Neural cell (in vitro differentiated cells): ENCODE data around the gene CERS3. TPM values are rescaled to one million over a fixed set of nuclear protein-coding genes. Genes with fewer than 3 reads are reported as not detected.

Experiments
- H2AFZ ChIP-seq: fragments of 200-600, 300-800 bp; sonication (generic), shearing (Covaris generic); 2 replicates; pipeline ENCODE4 v1.6.0; 2014; ENCODE audit warnings: low read depth, mild to moderate bottlenecking, antibody characterized with exemption, low read length, moderate library complexity
- H3F3A ChIP-seq: fragments of 200-600 bp; shearing (Covaris generic); 2 replicates; pipeline ENCODE4 v1.6.1; 2016; ENCODE audit warnings: mild to moderate bottlenecking, moderate library complexity, mixed read lengths, antibody characterized with exemption, low read length; ENCODE audit not compliant: insufficient read depth, poor library complexity, severe bottlenecking
- H3K27ac ChIP-seq: fragments of 200-600, 300-800 bp; sonication (generic), shearing (Covaris generic); 2 replicates; pipeline ENCODE4 v1.5.1; 2014; ENCODE audit warnings: mild to moderate bottlenecking, low read length, moderate library complexity
- H3K27me3 ChIP-seq: fragments of 300-800, 200-600 bp; sonication (generic), shearing (Covaris generic); 2 replicates; pipeline ENCODE4 v1.6.0; 2014; ENCODE audit warnings: mild to moderate bottlenecking, low read depth, low read length, moderate library complexity; ENCODE audit not compliant: insufficient read depth
- H3K36me3 ChIP-seq: fragments of 300-800, 200-600 bp; sonication (generic), shearing (Covaris generic); 2 replicates; pipeline ENCODE4 v1.5.1; 2014; ENCODE audit warnings: mild to moderate bottlenecking, antibody characterized with exemption, low read length, moderate library complexity; ENCODE audit not compliant: insufficient read depth
- H3K4me2 ChIP-seq: fragments of 300-800, 200-600 bp; sonication (generic), shearing (Covaris generic); 2 replicates; pipeline ENCODE4 v1.6.0; 2014; ENCODE audit warnings: mild to moderate bottlenecking, low read length
- H3K4me3 ChIP-seq: fragments of 300-800, 200-600 bp; sonication (generic), shearing (Covaris generic); 2 replicates; pipeline ENCODE4 v1.5.1; 2014; ENCODE audit warnings: mild to moderate bottlenecking, low read length, moderate library complexity
- H3K79me2 ChIP-seq: fragments of 200-600 bp; shearing (Covaris generic); replicated peaks from 2 replicates; pipeline ENCODE4 v1.6.0; 2014; ENCODE audit warnings: mild to moderate bottlenecking, low read length, moderate library complexity; ENCODE audit not compliant: insufficient read depth
- H3K9ac ChIP-seq: fragments of 300-800, 200-600 bp; sonication (generic), shearing (Covaris generic); 2 replicates; pipeline ENCODE4 v1.6.1; 2016; ENCODE audit warnings: mild to moderate bottlenecking, low read length, mixed read lengths
- H3K9me2 ChIP-seq: fragments of 200-600 bp; shearing (Covaris generic); 2 replicates; pipeline ENCODE4 v1.6.1; 2016; ENCODE audit warnings: mild to moderate bottlenecking, low read length, mixed read lengths; ENCODE audit not compliant: insufficient read depth
- H3K9me3 ChIP-seq: fragments of 200-600, 300-800 bp; sonication (generic), shearing (Covaris generic); 2 replicates; pipeline ENCODE4 v1.6.1; 2016; ENCODE audit warnings: mild to moderate bottlenecking, mixed run types, low read length, moderate library complexity, mixed read lengths
- H4K20me1 ChIP-seq: fragments of 200-600 bp; shearing (Covaris generic); 2 replicates; pipeline ENCODE4 v1.6.1; 2016; ENCODE audit warnings: mild to moderate bottlenecking, mixed run types; ENCODE audit not compliant: insufficient read depth
- EP300 ChIP-seq: fragments of 450-650 bp; conservative IDR thresholded peaks from 2 replicates; pipeline ENCODE4 v1.6.1; 2014; ENCODE audit warnings: antibody characterized with exemption, mild to moderate bottlenecking, moderate library complexity; ENCODE audit not compliant: poor library complexity, severe bottlenecking
- EZH2 ChIP-seq: fragments of 200-600, 300-800 bp; shearing (Covaris generic), sonication (generic); IDR thresholded peaks from 2 replicates; pipeline ENCODE4 v1.6.1; 2014; ENCODE audit warnings: antibody characterized with exemption, low read length, borderline replicate concordance, mild to moderate bottlenecking; ENCODE audit not compliant: insufficient read depth, poor library complexity, severe bottlenecking
- MXI1 ChIP-seq: fragments of 450-650 bp; conservative IDR thresholded peaks from 2 replicates; pipeline ENCODE4 v1.6.1; 2014; ENCODE audit warnings: antibody characterized with exemption, mild to moderate bottlenecking; ENCODE audit not compliant: poor library complexity, severe bottlenecking
- POLR2AphosphoS5 ChIP-seq: IDR thresholded peaks from 2 replicates; pipeline ENCODE4 v1.6.1; 2012
- RAD21 ChIP-seq: fragments of 450-650 bp; conservative IDR thresholded peaks from 2 replicates; pipeline ENCODE4 v1.6.1; 2014; ENCODE audit warnings: antibody characterized with exemption, mild to moderate bottlenecking, moderate library complexity
- SMC3 ChIP-seq: fragments of 450-650 bp; conservative IDR thresholded peaks from 2 replicates; pipeline ENCODE4 v1.6.1; 2014; ENCODE audit warnings: antibody characterized with exemption, mild to moderate bottlenecking, moderate library complexity; ENCODE audit not compliant: poor library complexity
- TAF1 ChIP-seq: IDR thresholded peaks from 2 replicates; pipeline ENCODE4 v1.6.1; 2012; ENCODE audit warnings: low read depth
- polyA plus RNA-seq: library from polyadenylated mRNA; depleted of rRNA; stranded (reverse); fragments of >200 nt; gene quantifications from 2 replicates; pipeline ENCODE4 v1.2.3, GENCODE V29; 2014
- TF ChIP-seq, protein P1 (sequence below): fragments of 450-650 bp; IDR thresholded peaks from 2 replicates; pipeline ENCODE4 v1.5.1; 2014; ENCODE audit warnings: antibody characterized with exemption, mild to moderate bottlenecking, moderate library complexity; ENCODE audit not compliant: poor library complexity, severe bottlenecking
- TF ChIP-seq, protein P2 (sequence below): IDR thresholded peaks from 2 replicates; pipeline ENCODE4 v1.6.1; 2012; ENCODE audit warnings: borderline replicate concordance

The CERS3 gene
- polyA plus RNA-seq, 1 donor from 2014 or later, result 0.27 TPM

DNA sequence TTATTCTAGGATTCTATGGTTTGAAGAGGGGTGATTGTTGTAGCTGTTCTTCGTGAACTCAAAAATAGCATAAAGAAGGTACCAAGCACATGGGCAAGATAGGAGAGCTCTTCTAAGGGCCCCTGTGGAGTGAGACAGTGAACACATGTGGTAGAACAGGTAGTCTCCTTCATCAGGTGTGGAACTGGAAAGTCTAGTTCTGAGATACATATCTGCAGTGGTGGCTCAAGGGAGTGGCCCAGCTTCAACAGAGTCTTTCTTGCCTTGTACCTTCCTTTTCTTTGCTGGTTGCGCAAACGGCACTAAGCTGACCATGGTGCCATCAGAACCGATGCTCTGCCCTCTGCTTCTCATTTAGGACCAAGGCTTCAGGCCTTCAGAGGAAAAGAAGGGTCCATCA is 65.2 kb downstream of the CERS3 start:
- TF ChIP-seq, protein P1, sequence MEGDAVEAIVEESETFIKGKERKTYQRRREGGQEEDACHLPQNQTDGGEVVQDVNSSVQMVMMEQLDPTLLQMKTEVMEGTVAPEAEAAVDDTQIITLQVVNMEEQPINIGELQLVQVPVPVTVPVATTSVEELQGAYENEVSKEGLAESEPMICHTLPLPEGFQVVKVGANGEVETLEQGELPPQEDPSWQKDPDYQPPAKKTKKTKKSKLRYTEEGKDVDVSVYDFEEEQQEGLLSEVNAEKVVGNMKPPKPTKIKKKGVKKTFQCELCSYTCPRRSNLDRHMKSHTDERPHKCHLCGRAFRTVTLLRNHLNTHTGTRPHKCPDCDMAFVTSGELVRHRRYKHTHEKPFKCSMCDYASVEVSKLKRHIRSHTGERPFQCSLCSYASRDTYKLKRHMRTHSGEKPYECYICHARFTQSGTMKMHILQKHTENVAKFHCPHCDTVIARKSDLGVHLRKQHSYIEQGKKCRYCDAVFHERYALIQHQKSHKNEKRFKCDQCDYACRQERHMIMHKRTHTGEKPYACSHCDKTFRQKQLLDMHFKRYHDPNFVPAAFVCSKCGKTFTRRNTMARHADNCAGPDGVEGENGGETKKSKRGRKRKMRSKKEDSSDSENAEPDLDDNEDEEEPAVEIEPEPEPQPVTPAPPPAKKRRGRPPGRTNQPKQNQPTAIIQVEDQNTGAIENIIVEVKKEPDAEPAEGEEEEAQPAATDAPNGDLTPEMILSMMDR, result no peak
- TF ChIP-seq EZH2 (no peak), RAD21 (no peak), EP300 (no peak), SMC3 (no peak), TAF1 (no peak), MXI1 (no peak), POLR2AphosphoS5 (no peak)
- TF ChIP-seq, protein P2, sequence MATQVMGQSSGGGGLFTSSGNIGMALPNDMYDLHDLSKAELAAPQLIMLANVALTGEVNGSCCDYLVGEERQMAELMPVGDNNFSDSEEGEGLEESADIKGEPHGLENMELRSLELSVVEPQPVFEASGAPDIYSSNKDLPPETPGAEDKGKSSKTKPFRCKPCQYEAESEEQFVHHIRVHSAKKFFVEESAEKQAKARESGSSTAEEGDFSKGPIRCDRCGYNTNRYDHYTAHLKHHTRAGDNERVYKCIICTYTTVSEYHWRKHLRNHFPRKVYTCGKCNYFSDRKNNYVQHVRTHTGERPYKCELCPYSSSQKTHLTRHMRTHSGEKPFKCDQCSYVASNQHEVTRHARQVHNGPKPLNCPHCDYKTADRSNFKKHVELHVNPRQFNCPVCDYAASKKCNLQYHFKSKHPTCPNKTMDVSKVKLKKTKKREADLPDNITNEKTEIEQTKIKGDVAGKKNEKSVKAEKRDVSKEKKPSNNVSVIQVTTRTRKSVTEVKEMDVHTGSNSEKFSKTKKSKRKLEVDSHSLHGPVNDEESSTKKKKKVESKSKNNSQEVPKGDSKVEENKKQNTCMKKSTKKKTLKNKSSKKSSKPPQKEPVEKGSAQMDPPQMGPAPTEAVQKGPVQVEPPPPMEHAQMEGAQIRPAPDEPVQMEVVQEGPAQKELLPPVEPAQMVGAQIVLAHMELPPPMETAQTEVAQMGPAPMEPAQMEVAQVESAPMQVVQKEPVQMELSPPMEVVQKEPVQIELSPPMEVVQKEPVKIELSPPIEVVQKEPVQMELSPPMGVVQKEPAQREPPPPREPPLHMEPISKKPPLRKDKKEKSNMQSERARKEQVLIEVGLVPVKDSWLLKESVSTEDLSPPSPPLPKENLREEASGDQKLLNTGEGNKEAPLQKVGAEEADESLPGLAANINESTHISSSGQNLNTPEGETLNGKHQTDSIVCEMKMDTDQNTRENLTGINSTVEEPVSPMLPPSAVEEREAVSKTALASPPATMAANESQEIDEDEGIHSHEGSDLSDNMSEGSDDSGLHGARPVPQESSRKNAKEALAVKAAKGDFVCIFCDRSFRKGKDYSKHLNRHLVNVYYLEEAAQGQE, result no peak
- Histone ChIP-seq H3K9ac (no peak overlapping the region), H3K27me3 (no peaks in the 10 kb centered on the region), H4K20me1 (no peaks in the 10 kb centered on the region), H3K36me3 (no peaks in the 10 kb centered on the region), H2AFZ (no peak overlapping the region), H3K4me3 (no peak overlapping the region), H3K27ac (no peak overlapping the region), H3F3A (no peaks in the 10 kb centered on the region), H3K9me3 (no peaks in the 10 kb centered on the region), H3K9me2 (no peaks in the 10 kb centered on the region), H3K4me2 (no peak overlapping the region), H3K79me2 (no peaks in the 10 kb centered on the region)

DNA sequence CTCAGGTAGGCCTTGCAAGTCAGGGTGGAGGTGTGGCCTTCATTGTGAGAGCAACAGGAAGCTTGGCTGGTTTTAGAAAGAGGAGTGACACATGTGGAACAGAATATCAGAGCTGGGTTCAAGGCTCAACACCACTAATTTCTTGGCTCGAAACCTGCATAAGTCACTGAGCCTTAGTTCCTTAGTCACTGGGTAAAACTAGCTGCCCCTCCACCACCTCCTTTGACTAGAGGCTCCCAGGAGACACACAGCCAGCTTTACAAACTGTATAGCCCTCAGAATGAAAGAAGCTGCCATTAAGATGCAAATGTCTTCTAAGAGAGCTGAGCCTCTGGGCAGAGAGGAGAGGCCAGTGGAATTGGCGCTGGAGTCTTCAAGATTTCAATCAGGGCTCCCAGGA is 67.7 kb downstream of the CERS3 start:
- Histone ChIP-seq H3K27ac (no peak overlapping the region), H3K9me2 (no peaks in the 10 kb centered on the region), H3K4me2 (no peak overlapping the region), H2AFZ (no peak overlapping the region), H3K9ac (no peak overlapping the region), H3K27me3 (no peaks in the 10 kb centered on the region), H4K20me1 (no peaks in the 10 kb centered on the region), H3K36me3 (no peaks in the 10 kb centered on the region), H3F3A (no peaks in the 10 kb centered on the region), H3K9me3 (no peaks in the 10 kb centered on the region), H3K4me3 (no peak overlapping the region), H3K79me2 (no peaks in the 10 kb centered on the region)
- TF ChIP-seq, protein P2, result no peak
- no peak for TF ChIP-seq TAF1
- no peak for TF ChIP-seq RAD21
- no peak for TF ChIP-seq EZH2
- TF ChIP-seq POLR2AphosphoS5, result no peak
- TF ChIP-seq EP300, result no peak
- TF ChIP-seq SMC3, result no peak
- TF ChIP-seq, protein P1, result no peak
- no peak for TF ChIP-seq MXI1
